Psoas muscle (tissue), 8 donors: ENCODE data around the gene DCANP1. TPM values are rescaled to one million over a fixed set of nuclear protein-coding genes. Genes with fewer than 3 reads are reported as not detected.
A peak's percentile ranks its signal among the peaks of the same experiment; 100 is the strongest.

Experiments
- ATAC-seq, 4 donors: fragments of 200-7000 bp; cut with Tn5 transposase; one replicate each; pipeline ENCODE4 v1.9.1; 2020; ENCODE audit warnings: moderate library complexity in 3 of 4, mild to moderate bottlenecking in 2 of 4
- DNase-seq, 2 donors: peaks; one replicate each; pipeline ENCODE4 v3.0.0-alpha.2; 2020
- H3K27ac ChIP-seq: fragments of 200-600 bp; one replicate; pipeline ENCODE4 v1.8.0; 2022
- H3K27me3 ChIP-seq, 3 donors: fragments of 200-600 bp in 1 of 3; one replicate each; pipeline versions ENCODE4 v1.6.1 to v1.8.0; 2013 to 2022; ENCODE audit warnings: low read length in 2 of 3, mild to moderate bottlenecking in 2 of 3, moderate library complexity in 1 of 3; ENCODE audit not compliant: insufficient read depth in 3 of 3
- H3K36me3 ChIP-seq, 2 donors: fragments of 200-600 bp in 1 of 2; one replicate each; pipeline versions ENCODE4 v1.6.1 to v1.8.0; 2013 to 2022; ENCODE audit warnings: low read depth in 1 of 2, mild to moderate bottlenecking in 1 of 2, moderate library complexity in 1 of 2; ENCODE audit not compliant: insufficient read depth in 1 of 2
- H3K4me1 ChIP-seq: fragments of 200-600 bp; one replicate; pipeline ENCODE4 v1.8.0; 2022
- H3K4me3 ChIP-seq: fragments of 200-600 bp; one replicate; pipeline ENCODE4 v1.8.0; 2022; ENCODE audit warnings: mild to moderate bottlenecking
- H3K9me3 ChIP-seq: fragments of 200-600 bp; one replicate; pipeline ENCODE4 v1.8.0; 2022
- WGBS, 3 donors: extraction: QIAGEN DNeasy Blood & Tissue Kit; methylation state at CpG; one replicate each; pipeline versions ENCODE4 v1.1.6 to v1.1.7; 2013; 5-methylcytosine and 5-hydroxymethylcytosine counted together
- intact Hi-C, 2 donors: fragments of 100-400 bp; cut with DNase I; formaldehyde crosslinking; loops; one replicate each; pipeline versions ENCODE4 v1.11.0 to v1.14.2; 2022
- polyA plus RNA-seq, 3 donors: library from polyadenylated mRNA; stranded (reverse); fragments of 200-250 nt; gene quantifications; one replicate each; pipeline ENCODE4 v1.2.3, GENCODE V29; 2013
- total RNA-seq, 4 donors: library from RNA; stranded (reverse); fragmentation: NEBNext Ultra II Directional in 2 of 4; extraction: Animal tissue kit (Norgen Biotek cat#: 25700) in 2 of 4; gene quantifications; one replicate each; pipeline versions ENCODE4 v1.2.1 to v1.2.4, GENCODE V29; 2021 to 2023
- TF ChIP-seq, protein P1 (sequence below): fragments of 200-600 bp; IDR thresholded peaks from one replicate; pipeline ENCODE4 v1.8.0; 2022; ENCODE audit warnings: antibody characterized with exemption
- donor health status: healthy with polysubstance abuse.
- donor health status: DM: no; HTN: no; CAD: no; lungs with moderate emphysema.
- donor health status: Bipolar disorder and iron deficiency.
- donor health status: healthy.
- donor health status: DM: yes; HTN: yes; CAD: no.
- donor health status: DM: no; HTN: no; CAD: no.
- donor health status: DM: no; HTN: no; CAD: no.
- donor health status: DM: yes; HTN: yes; CAD: no.

The DCANP1 gene
- total and polyA plus RNA-seq, 7 donors = 0.01 TPM; not detected in 6

DNA sequence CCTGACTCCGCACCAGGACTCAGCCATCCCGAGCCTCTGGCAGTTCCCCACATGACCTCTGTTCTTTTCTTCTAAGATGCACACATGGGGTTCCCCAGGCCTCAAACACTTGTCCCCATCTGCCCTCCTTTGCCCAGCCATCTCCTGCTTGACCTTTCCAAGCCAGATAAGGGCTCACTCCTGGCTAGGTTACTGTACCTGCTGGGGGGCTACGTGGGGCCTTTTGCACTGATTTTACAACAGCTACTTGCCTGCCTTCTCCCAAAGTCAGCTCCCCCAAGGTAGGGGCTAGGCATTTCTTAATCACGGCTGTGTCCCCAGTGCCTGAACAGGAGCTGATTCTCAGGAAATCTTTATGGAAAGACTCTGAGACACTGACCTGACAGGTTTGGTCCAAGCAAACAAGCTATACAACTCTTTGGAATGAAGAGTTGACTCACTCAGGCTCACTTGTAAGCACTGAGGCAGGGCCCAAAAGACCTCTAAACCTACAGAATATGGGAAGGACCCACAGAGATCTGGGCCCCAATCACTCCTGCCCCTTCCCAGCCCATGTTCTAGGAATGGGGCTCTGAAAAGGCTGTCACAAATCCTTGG is 50.6 kb downstream of the DCANP1 start:
- TF ChIP-seq, protein P1, sequence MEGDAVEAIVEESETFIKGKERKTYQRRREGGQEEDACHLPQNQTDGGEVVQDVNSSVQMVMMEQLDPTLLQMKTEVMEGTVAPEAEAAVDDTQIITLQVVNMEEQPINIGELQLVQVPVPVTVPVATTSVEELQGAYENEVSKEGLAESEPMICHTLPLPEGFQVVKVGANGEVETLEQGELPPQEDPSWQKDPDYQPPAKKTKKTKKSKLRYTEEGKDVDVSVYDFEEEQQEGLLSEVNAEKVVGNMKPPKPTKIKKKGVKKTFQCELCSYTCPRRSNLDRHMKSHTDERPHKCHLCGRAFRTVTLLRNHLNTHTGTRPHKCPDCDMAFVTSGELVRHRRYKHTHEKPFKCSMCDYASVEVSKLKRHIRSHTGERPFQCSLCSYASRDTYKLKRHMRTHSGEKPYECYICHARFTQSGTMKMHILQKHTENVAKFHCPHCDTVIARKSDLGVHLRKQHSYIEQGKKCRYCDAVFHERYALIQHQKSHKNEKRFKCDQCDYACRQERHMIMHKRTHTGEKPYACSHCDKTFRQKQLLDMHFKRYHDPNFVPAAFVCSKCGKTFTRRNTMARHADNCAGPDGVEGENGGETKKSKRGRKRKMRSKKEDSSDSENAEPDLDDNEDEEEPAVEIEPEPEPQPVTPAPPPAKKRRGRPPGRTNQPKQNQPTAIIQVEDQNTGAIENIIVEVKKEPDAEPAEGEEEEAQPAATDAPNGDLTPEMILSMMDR = no peak
- H3K36me3 ChIP-seq = no peaks in the 10 kb centered on the region
- peaks cover 63% of the 10 kb centered on the region for H3K4me1 ChIP-seq
- WGBS, 3 donors = 73 to 91% (median 83%) methylated on average over 4 of the region's 4 CpGs
- no peak for DNase-seq
- no peak overlapping the region for H3K4me3 ChIP-seq
- peak overlapping the region; percentile 58 for H3K27ac ChIP-seq
- H3K27me3 ChIP-seq = no peaks in the 10 kb centered on the region
- H3K9me3 ChIP-seq = no peaks in the 10 kb centered on the region
- ATAC-seq = no peak
- intact Hi-C loops = no loop called here

DNA sequence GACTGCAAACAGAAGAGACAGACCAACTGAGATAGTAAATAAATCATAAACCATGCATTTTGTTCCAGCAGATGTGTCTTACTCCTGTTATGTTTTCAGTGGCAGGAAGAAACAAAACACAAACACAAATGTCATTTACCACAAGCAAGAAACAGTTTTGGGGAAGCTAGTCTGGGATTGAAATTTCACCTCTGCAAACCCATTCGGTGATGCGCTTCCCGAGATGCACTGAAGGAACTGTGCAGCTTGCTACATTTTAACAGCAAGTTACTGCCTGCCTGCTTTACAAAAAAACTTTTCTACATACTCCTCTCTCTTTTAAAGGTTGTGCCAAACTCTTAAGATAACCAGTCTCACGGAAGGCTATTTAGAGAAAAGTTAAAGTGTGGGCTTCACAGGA is 51.3 kb downstream of the DCANP1 start:
- DNase-seq = no peak
- Histone ChIP-seq H3K36me3 (no peaks in the 10 kb centered on the region), H3K9me3 (no peaks in the 10 kb centered on the region), H3K27ac (peak overlapping the region; percentile 58), H3K4me3 (no peak overlapping the region), H3K4me1 (peaks cover 70% of the 10 kb centered on the region), H3K27me3 (no peaks in the 10 kb centered on the region)
- TF ChIP-seq, protein P1 = no peak
- WGBS, 3 donors = 64 to 77% (median 71%) methylated on average over 4 of the region's 4 CpGs
- intact Hi-C loops = no loop called here
- ATAC-seq = no peak

DNA sequence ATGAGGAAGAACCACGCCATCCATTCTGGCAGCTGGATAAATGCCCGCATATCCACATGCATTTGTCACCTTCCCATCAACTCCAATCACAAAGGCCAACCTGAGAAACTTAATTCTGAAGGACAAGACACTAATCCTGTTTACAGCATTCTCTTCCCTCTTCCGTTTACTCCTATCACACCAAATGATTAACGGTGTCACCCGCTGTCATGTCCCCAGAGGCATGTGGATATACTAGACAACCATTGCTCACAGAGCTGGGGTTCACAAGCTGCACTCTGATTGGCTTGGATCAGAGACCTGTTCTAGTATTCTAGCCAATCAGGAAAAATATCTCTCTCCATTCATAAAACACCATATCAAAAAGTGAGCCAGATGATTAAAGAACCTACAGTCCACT is 51.7 kb downstream of the DCANP1 start:
- Histone ChIP-seq H3K4me3 (no peak overlapping the region), H3K4me1 (peaks cover 74% of the 10 kb centered on the region), H3K9me3 (no peaks in the 10 kb centered on the region), H3K27me3 (no peaks in the 10 kb centered on the region), H3K36me3 (no peaks in the 10 kb centered on the region), H3K27ac (peak overlapping the region; percentile 60)
- DNase-seq (no peak), ATAC-seq (peak; percentile 62 to 73 (median 70))
- 25 to 34% (median 27%) methylated on average over 5 of the region's 5 CpGs for WGBS, 3 donors
- intact Hi-C loops = no loop called here
- TF ChIP-seq, protein P1 = no peak

Other genes with a start within 250 kb of the DCANP1 start
- 100 to 1,000 TPM in 1 of 4 donors, 10 to 100 TPM in 3; 57.8 to 108 (median 81.5) TPM for gene MACROH2A1, start 48.1 kb downstream of the DCANP1 start, total RNA-seq
- gene MACROH2A1, start 48.1 kb downstream of the DCANP1 start, polyA plus RNA-seq = 100 to 1,000 TPM in 2 of 3 donors, 10 to 100 TPM in 1; 73.1 to 127 (median 125) TPM
- not detected for gene TIFAB, start 5.0 kb upstream of the DCANP1 start, total RNA-seq
- under 1 TPM in 1 of 3 donors, not detected in 2; under 0.01 TPM for gene TIFAB, start 5.0 kb upstream of the DCANP1 start, polyA plus RNA-seq
- gene NEUROG1, start 88.6 kb upstream of the DCANP1 start, total RNA-seq = not detected
- not detected for gene NEUROG1, start 88.6 kb upstream of the DCANP1 start, polyA plus RNA-seq
- 10 to 100 TPM in 3 of 4 donors, 1 to 10 TPM in 1; 2.6 to 28.9 (median 22.6) TPM for gene CXCL14, start 131.6 kb upstream of the DCANP1 start, total RNA-seq
- gene CXCL14, start 131.6 kb upstream of the DCANP1 start, polyA plus RNA-seq = 10 to 100 TPM in 2 of 3 donors, 1 to 10 TPM in 1; 8.8 to 28.3 (median 21.0) TPM